WI38 (cell line): ENCODE measurements around the gene ZNF462.

ENCODE experiments used
- H3K4me3 ChIP-seq: 2 replicates; pipeline ENCODE4 v1.5.1; 2011; ENCODE audit warnings: low read depth, mild to moderate bottlenecking, control low read depth, low read length
- TF ChIP-seq, protein P1 (sequence below): IDR thresholded peaks from 2 replicates; pipeline ENCODE4 v1.5.1; 2012; ENCODE audit warnings: low read depth, mild to moderate bottlenecking, control low read depth, low read length

Gene ZNF462

DNA sequence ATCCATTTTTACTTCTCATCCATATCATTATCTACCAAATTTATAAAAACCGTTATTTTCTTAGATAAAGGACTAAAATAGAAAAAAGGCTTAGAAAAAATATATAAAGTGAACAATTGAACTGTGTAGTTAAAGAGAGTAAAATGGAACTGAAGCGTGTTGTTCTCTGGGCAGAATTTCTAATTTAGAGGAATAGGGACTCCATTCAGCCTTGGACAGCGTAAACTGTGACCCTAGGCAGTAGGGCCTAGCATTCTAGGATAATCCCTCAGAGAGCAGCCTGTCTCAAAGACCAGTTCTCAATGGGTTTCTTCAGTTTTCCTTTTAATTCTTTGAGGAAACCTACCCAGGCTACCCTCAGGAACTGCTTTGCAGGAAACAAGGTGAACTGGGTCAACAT, 11.1 kb downstream of the ZNF462 start:
- no peak overlapping the region for H3K4me3 ChIP-seq

DNA sequence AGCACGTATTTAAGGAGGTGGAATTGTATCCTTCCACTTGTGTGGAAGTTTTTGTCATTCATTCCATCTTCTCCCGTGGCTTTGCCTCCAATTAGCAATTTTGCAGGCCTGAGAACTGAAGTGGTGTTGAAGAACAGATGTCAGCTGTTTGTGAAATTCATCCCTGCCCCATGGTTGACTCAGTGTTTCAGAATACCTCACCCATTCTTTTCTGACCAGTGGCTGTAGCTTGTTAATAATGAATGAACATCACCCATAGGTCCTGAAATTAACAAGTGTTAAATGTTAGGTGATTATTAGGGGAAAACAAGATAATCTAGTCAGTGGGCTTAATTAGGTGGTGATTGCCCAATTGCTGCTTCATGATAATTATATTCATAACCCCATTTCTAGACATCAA, 11.7 kb downstream of the ZNF462 start:
- TF ChIP-seq, protein P1, sequence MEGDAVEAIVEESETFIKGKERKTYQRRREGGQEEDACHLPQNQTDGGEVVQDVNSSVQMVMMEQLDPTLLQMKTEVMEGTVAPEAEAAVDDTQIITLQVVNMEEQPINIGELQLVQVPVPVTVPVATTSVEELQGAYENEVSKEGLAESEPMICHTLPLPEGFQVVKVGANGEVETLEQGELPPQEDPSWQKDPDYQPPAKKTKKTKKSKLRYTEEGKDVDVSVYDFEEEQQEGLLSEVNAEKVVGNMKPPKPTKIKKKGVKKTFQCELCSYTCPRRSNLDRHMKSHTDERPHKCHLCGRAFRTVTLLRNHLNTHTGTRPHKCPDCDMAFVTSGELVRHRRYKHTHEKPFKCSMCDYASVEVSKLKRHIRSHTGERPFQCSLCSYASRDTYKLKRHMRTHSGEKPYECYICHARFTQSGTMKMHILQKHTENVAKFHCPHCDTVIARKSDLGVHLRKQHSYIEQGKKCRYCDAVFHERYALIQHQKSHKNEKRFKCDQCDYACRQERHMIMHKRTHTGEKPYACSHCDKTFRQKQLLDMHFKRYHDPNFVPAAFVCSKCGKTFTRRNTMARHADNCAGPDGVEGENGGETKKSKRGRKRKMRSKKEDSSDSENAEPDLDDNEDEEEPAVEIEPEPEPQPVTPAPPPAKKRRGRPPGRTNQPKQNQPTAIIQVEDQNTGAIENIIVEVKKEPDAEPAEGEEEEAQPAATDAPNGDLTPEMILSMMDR = no peak
- no peak overlapping the region for H3K4me3 ChIP-seq

More for the DNA sequence above, 11.1 kb downstream of the ZNF462 start:
- TF ChIP-seq, protein P1 = no peak

DNA sequence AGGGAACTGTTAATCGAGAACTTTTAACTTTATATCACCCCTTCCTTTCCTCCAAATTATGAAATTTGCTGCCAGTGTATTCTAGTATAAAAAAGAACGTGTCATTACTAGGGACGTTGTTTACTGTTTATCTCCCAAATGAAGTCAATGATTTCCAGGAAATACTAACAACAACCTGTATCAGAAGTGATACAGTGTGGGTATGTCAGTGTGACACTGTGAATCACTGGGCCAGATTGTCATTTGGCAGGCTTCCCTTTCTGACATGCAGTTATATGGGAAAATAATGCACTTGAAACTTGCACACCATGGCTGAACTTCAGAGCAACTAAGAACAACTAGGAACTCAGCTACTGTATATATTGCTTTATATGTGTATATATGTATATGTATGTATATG, 12.6 kb downstream of the ZNF462 start:
- H3K4me3 ChIP-seq = no peak overlapping the region
- TF ChIP-seq, protein P1 = no peak

DNA sequence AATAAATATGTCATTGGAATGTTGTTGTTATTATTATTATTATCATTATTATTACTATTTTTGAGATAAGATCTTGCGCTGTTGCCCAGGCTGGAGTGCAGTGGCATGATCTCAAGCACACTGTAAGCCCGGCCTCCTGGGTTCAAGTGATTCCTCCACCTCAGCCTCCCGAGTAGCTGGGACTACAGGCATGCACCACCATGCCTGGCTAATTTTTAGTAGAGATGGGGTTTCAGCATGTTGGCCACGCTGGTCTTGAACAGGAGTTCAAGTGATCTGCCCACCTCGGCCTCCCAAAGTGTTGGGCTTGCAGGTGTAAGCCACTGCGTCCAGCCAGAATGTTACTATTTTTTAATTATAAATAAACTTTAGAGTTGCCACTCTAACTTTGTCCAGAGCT, 14.4 kb downstream of the ZNF462 start:
- TF ChIP-seq, protein P1 = no peak

DNA sequence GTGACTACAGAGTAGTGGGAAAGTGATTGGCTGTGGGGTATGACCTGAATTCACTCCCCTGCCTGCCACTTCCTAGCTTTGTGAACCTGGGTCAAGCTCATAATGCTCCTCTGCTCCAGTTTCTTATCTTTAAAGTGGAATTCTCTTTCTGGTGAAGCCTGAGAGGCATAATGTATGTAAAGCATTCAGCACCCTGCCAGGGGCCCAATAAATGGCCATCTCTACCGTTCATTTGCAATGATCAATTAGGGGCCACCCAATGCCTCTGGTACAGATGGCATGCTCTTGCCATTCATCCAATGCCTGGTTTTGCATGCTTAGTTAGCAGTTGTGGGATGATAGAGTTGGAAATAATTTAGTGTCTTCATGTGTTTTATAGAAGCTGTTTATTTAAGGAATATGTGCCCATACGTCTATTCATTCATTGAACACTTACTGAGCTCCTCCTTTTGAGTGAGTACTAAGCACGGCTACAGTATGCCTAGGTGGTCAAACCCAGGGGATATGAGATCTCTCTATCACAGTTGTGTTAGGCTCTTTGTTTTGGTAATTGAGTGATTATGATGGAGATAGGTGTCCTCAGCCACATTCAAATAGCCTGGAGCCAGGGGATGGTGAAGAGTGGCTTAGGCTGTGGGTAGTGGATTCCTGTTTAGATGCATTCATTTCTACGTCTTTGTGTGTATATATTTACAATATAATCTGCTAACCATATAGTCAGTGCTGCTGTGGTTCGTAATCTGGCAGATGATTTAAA, 15.3 kb downstream of the ZNF462 start:
- TF ChIP-seq, protein P1 = no peak
- H3K4me3 ChIP-seq = no peak overlapping the region

More for the DNA sequence above, 14.4 kb downstream of the ZNF462 start:
- H3K4me3 ChIP-seq = no peak overlapping the region

DNA sequence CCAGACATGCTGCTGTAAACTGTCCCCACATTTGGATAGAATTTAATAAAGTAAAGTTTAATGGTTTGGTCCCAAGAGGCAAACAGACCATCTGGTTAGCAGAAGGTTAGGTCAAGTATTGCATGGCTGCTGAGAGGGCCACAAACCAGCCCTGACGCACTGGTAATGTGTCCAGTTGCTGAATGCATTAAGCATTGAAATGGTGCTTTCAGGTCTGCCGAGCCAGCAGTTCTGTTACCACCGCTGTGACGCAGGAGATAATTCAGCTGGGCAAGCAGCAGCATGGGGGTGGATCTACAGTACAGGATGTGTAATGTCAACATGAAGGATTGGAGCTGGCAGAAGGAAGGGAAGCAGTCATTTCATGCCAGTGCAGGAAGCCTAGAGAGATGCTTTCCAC, 16.0 kb downstream of the ZNF462 start:
- H3K4me3 ChIP-seq = no peak overlapping the region
- TF ChIP-seq, protein P1 = no peak

DNA sequence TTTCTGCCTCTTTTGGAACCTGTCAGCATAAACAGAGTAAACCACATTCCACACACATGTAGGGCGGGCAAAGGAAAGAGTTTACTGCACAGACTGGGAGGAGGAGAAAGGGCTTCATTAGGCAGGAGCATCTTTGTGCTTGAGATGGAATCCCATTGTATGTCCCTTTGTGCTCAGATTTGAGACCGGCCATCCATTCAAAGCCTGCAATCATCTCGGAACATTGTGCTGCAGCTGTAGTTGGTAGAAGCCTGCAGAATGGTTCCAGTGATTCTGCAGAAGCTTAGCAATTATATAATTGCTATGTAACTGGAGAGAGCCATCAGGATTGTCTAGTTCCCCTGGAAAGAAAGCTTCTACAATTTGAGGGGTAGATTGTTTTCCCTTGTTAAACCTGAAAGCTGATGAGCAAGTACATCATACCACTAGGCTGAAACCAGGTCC, 16.5 kb downstream of the ZNF462 start:
- TF ChIP-seq, protein P1 = no peak
- no peak overlapping the region for H3K4me3 ChIP-seq
